Measurements from ENCODE around the gene ATE1. TPM values are rescaled to one million over a fixed set of nuclear protein-coding genes. Genes with fewer than 3 reads are reported as not detected.

Gene ATE1
- total RNA-seq, 1 experiment from 2014 or later: 23.8 TPM

GRCh38 chr10:121791761-121792160, 136.1 kb downstream of the ATE1 start (continued):
- TF ChIP-seq NFYB (CRISPR knock-in tag; conservative IDR thresholded peaks at IDR 0.05; ENCODE audit: low read depth): no peak

- H3K27me3 Mint-ChIP-seq (ENCODE audit: low read depth): no peaks in the 10 kb centered on the region
- DNase-seq (ENCODE audit: low spot score) (no peak), ATAC-seq (no peak)
- no peaks in the 10 kb centered on the region for H3K36me3 Mint-ChIP-seq
- no peak overlapping the region for H3K27ac Mint-ChIP-seq
- TF ChIP-seq SP1 (CRISPR knock-in tag; conservative IDR thresholded peaks at IDR 0.05) (no peak), RELA (CRISPR knock-in tag; IDR thresholded peaks at IDR 0.05; ENCODE audit: borderline replicate concordance) (no peak), GABPB1 (CRISPR knock-in tag; IDR thresholded peaks at IDR 0.05) (no peak), NFE2L1 (CRISPR knock-in tag; IDR thresholded peaks at IDR 0.05) (no peak)
- TF ChIP-seq, protein P1, sequence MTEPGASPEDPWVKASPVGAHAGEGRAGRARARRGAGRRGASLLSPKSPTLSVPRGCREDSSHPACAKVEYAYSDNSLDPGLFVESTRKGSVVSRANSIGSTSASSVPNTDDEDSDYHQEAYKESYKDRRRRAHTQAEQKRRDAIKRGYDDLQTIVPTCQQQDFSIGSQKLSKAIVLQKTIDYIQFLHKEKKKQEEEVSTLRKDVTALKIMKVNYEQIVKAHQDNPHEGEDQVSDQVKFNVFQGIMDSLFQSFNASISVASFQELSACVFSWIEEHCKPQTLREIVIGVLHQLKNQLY (CRISPR knock-in tag; IDR thresholded peaks at IDR 0.05): no peak
- H3K4me1 Mint-ChIP-seq: 0 out of 2 replicates have a peak, but pooled peaks cover 3% of the 10 kb centered on the region
- H3K9me3 Mint-ChIP-seq: no peaks in the 10 kb centered on the region
- H3K4me3 Mint-ChIP-seq: no peak overlapping the region
- POLR2A ChIA-PET: no interaction called here
- CTCF ChIA-PET: interaction anchor here (0.6 kb wide), 1 partner anchor 112 kb away, joined by 4 read pairs; no protein-coding TSS in a partner anchor
Observed at GRCh38 chr10:121788717-121789116, 139.1 kb downstream of the ATE1 start.

GRCh38 chr10:121788115-121788514, 139.7 kb downstream of the ATE1 start:
- Mint-ChIP-seq H3K27ac (no peak overlapping the region), H3K27me3 (ENCODE audit: low read depth) (no peaks in the 10 kb centered on the region), H3K4me3 (no peak overlapping the region), H3K9me3 (no peaks in the 10 kb centered on the region), H3K36me3 (no peaks in the 10 kb centered on the region), H3K4me1 (0 out of 2 replicates have a peak, but pooled peaks cover 3% of the 10 kb centered on the region)
- DNase-seq (ENCODE audit: low spot score) (no peak), ATAC-seq (no peak)
- ChIA-PET CTCF (no interaction called here), POLR2A (no interaction called here)
- TF ChIP-seq ATF3 (CRISPR knock-in tag; conservative IDR thresholded peaks at IDR 0.05) (no peak), E2F5 (CRISPR knock-in tag; IDR thresholded peaks at IDR 0.05) (no peak), TP53 (CRISPR knock-in tag; IDR thresholded peaks at IDR 0.05) (no peak), ESRRA (CRISPR knock-in tag; IDR thresholded peaks at IDR 0.05; ENCODE audit: borderline replicate concordance) (no peak), ETV6 (CRISPR knock-in tag; IDR thresholded peaks at IDR 0.05) (no peak), MXD4 (CRISPR knock-in tag; IDR thresholded peaks at IDR 0.05; ENCODE audit: borderline replicate concordance) (no peak), TEAD1 (CRISPR knock-in tag; IDR thresholded peaks at IDR 0.05) (no peak), ZNF317 (CRISPR knock-in tag; IDR thresholded peaks at IDR 0.05; ENCODE audit: borderline replicate concordance, low read depth) (no peak), RORB (CRISPR knock-in tag; IDR thresholded peaks at IDR 0.05) (no peak), PREB (CRISPR knock-in tag; IDR thresholded peaks at IDR 0.05; ENCODE audit: borderline replicate concordance) (no peak), ATF6 (CRISPR knock-in tag; IDR thresholded peaks at IDR 0.05) (no peak), TCF7 (CRISPR knock-in tag; IDR thresholded peaks at IDR 0.05; ENCODE audit: low read depth) (no peak)

Data from WTC11 (cell line).